NCI-H2107 (cell line): ENCODE results near the gene SPOCK1.

ENCODE experiments used
- DNase-seq: peaks from one replicate; lab custom pipeline; 2025; lab: John Stamatoyannopoulos, UW

Gene SPOCK1

DNA sequence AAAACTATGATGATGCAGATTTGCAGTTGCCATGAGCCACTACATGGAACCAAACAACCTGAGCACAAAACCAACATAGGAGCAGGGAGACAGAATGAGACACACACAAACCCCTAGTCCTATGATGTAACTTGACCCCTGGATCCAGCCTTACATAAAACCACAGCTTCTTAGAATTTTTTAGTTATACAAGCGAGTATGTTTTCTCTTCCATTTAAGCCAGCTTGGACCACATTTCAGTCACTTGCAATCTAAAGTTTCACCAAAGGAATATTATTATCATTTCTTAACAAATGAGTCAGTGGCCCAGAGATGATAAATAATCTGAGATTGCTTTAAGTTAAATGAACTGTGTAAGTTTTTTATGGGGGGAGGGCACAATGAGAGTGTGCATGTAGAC is 6.8 kb downstream of the SPOCK1 start:
- no peak for DNase-seq

- DNase-seq: no peak
Observed at GRCh38 chr5:137491121-137491520, 8.0 kb downstream of the SPOCK1 start.

GRCh38 chr5:137490591-137490990 is 8.5 kb downstream of the SPOCK1 start:
- no peak for DNase-seq

- no peak for DNase-seq
Observed at GRCh38 chr5:137488974-137489373, 10.2 kb downstream of the SPOCK1 start.

GRCh38 chr5:137488516-137488915 is 10.6 kb downstream of the SPOCK1 start:
- no peak for DNase-seq

DNA sequence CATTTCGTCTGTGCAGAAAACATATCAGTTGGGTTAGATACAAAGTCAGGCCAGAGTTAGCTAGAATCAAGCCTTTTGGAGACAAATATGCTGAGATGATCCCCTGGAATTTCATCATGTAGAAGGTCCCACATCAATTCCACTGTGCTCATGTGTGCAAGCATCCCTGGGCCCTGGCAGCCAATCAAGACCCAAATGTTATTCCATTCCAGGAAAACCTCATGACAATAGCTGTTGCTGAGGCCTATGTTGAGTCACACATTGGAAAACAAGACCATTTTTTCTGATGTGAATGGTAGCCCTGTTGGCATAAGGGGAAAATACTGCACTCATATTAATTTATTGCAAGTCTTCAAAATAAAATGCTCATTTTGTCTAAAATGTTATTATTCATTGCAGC is 11.5 kb downstream of the SPOCK1 start:
- no peak for DNase-seq

- DNase-seq: no peak
Observed at GRCh38 chr5:137486707-137487106, 12.4 kb downstream of the SPOCK1 start.

DNA sequence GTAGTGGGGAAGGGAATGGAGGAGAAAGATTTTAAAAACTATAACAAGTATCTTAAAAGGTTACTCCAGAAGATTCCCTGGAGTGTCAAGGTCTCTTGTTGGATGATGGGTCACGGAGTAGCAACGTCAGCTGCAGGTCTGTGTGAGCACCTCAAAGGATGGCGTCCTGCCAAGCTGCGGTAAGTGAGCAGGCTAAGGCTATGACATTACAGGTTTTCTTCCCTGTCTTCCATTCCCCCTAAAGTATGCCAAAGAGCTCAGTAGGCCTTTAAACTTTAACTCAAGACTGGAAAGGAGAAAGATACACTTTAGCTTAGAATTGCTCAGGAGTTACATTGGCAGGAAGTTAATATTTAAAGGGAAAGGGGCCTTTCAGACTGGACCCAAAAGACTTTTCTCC is 17.5 kb downstream of the SPOCK1 start:
- DNase-seq: no peak

DNA sequence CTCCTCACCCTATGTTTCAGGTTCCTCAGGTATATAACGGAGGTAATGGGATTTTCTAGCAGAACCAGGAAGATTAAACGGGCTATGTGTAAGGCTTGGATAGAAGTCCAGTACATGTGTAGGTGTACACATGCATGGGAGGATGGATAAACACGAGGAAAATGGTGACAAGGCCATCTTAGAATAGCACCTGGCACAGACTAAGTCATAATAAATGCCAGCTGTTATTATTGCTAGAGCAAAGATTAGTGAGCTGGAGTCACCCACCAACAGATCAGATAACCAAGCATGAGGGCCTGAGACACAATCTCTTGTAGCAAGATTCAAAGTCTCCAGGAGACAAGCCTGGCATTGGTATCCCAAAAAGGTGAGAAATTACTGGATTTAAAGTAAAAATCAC is 21.1 kb downstream of the SPOCK1 start:
- no peak for DNase-seq

DNA sequence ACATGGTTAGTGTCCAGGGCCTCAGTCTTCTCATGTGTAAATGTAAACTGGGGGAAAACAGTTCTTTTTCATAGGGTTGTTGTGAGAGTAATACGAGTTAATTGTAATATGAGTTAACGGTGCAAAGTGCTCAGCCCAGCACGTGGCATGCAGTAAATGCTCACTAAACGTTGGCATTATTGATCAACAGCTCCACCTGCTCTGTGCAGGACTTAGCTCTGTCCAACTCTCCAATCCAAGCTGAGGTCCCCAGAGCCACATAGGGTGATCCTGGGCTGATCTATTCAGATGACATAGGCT is 28.3 kb downstream of the SPOCK1 start:
- DNase-seq: no peak

GRCh38 chr5:137470111-137470920 is 28.8 kb downstream of the SPOCK1 start:
- DNase-seq: no peak

DNA sequence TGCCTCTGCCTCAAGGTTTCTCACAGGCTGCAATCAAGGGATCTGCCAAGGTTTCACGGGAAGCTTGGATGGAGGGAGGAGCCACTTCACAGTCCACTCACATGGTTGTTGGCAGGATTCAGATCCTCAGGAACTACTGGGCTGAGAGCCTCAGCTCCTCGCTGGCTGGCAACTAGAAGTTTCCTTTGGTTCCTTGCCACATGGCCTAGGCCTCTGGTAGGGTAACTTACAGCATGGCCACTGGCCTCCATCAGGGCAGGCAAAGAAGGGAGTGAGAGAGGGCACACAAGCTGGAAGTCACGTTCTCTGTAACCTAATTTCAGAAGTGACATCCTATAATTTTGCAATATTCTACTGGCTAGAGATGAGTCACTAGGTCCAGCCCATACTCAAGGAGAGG is 32.2 kb downstream of the SPOCK1 start:
- DNase-seq: no peak

- no peak for DNase-seq
Observed at GRCh38 chr5:137465930-137466329, 33.2 kb downstream of the SPOCK1 start.

GRCh38 chr5:137462816-137463520 is 36.2 kb downstream of the SPOCK1 start:
- no peak for DNase-seq

GRCh38 chr5:137462265-137462590 is 36.9 kb downstream of the SPOCK1 start:
- DNase-seq: no peak

- DNase-seq: no peak
Observed at GRCh38 chr5:137461391-137462264, 37.5 kb downstream of the SPOCK1 start.

GRCh38 chr5:137454671-137455070 is 44.5 kb downstream of the SPOCK1 start:
- DNase-seq: no peak

GRCh38 chr5:137453483-137454080 is 45.5 kb downstream of the SPOCK1 start:
- DNase-seq: no peak

GRCh38 chr5:137450759-137451158 is 48.4 kb downstream of the SPOCK1 start:
- no peak for DNase-seq

GRCh38 chr5:137448868-137449267 is 50.3 kb downstream of the SPOCK1 start:
- no peak for DNase-seq

- no peak for DNase-seq
Observed at GRCh38 chr5:137446615-137447014, 52.5 kb downstream of the SPOCK1 start.

DNA sequence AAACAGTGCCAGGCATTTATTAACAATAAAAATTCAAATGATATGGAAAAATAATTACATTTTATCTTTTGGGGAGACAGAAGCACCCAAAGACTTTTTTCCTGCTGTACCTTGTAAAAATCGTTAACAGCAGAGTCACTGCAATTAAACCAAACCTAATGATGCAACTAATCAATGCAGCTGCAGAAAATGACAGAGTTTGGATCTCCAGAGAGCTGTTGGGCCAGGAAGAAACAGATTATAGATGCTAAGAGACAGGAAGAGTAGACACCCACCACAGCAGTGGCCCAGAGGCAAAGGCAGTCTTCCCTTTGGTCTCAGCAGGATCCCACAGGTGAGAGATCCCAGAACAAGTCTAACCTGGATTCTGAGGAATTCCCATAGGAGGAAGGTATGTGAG is 53.0 kb downstream of the SPOCK1 start:
- no peak for DNase-seq

- no peak for DNase-seq
Observed at GRCh38 chr5:137442660-137443059, 56.5 kb downstream of the SPOCK1 start.
